DMS 273 (cell line): ENCODE data around the gene LECT2.

Source experiments
- DNase-seq: peaks from one replicate; lab custom pipeline; 2025; ENCODE audit not compliant: unreplicated experiment; lab: John Stamatoyannopoulos, UW

LECT2 gene

DNA sequence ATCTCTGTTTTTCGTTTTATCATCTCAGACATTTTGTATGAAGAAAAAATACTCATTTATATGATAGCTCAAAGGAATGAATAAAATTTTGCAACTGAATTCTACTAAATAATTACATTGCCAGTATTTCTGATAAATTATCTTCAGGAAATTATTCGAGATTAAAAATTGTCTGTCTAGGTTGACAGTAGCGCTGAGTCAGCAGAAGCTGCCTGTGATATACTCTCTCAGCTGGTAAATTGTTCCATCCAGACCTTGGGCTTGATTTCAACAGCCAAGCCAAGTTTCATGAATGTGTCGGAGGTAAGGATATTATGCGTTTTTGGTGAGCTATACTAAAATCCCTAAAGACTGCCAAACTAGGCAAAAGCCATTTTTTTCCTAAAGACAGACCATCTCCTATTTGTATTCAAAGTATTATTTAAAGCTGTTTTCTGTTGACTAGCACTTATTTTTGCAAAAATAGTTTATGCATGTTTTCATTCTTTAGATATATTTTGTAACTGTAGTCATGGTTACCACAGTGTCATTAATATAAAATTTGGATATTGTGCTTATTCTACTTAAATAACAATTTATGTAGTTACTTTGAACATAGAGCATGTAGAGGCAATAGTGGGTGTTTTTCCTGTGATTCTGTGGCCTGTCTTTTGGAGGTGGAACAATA, 17.4 kb downstream of the LECT2 start:
- no peak for DNase-seq

DNA sequence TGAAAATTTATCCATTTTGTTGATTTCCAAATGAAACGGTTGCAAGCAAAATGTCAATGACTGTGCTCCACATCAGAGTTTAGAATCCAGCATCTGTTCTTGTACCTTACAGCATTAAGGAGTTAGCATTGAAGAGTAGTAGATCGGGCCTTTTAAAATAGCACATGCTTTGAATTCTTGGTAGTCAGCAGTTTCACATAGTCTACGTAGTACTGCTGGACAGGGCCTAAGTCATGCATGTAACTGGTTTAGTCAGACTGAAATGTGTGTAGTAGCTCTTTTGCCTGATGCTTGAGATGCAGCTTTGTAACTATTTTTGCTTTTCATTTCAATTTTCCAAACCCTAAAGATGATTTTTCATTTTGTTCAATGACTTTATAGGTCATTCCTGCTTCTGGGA, 19.8 kb downstream of the LECT2 start:
- DNase-seq, result no peak

DNA sequence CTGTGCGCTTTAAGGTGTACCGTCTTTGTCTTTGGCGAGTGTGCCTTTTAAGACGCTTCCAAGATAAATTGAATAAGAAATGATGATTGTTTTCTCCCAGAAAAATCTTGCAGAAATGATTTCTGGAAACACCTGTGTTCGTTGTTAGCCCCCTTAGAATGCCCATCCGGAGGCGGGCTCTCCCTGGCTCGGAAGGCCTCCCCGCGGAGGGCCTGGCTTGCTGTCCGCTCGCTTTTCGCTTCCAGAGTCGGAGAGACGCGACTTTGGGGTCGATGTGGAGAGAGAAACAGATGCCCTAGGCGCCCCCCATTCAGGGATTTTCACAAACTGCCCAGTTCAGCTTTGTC, 23.9 kb downstream of the LECT2 start:
- DNase-seq, result no peak

DNA sequence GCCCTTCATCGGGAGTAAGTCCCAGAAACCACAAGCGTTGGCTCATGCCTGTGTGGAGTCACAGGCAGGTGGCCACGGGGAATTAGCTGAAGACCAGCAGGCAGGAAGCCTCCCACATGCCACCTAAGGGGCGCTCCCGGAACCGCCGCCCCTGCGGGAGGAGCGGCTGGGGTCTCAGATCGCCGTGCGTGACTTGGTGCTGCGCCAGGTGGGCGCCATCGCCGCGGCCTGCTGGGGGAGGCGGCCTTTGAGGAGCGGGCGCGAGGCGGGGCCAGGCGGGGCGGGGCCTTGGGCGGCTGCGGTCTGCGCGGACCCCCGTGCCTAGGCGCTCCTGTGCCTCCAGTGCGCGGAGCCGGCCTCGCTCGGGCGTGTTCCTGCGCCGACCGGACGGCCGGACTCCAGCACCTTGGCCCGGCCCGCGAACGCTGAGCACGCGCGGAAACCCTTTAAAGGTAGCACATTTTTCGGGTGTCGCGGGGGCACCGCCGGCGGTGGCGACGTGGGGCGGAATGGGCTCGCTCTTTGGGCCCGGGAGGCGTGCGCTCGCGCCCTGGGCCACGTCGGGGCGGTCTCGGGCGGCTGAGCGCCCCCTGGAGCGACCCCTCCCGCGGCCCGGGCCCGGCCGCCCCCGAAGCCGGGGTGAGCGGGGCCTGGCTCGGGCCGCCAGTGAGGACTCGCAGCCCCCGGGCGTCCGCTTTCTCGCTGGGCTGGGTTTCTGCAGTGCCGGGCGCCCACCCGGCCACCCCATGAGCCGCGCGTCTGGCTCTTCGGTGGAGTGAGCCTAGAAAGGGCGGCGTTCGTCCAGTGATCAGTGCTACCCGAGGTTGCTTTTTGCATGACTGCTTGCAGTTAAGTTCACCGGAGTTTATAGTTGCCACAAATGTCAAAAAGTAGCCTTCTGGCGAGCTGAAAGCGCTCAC, 24.5 kb downstream of the LECT2 start:
- peak; percentile 86 for DNase-seq

DNA sequence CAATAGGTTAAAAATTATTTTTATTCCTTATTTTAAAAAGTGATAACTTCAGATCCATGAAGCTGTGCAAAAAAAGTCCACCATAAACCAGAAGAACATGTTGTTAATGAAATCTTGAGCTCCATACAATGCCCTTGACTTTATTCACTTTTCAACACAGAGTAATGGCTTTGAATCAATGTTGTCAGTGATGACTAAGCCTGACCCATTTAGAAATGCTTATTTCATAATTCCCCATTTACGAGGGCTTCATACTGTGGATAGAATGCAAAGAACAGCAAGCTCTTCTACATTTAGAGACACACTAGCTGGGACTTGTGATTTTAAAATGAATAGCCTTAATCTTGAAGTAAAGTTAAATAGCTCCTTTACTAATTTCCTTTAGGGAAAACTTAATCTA, 33.4 kb downstream of the LECT2 start:
- DNase-seq, result no peak

DNA sequence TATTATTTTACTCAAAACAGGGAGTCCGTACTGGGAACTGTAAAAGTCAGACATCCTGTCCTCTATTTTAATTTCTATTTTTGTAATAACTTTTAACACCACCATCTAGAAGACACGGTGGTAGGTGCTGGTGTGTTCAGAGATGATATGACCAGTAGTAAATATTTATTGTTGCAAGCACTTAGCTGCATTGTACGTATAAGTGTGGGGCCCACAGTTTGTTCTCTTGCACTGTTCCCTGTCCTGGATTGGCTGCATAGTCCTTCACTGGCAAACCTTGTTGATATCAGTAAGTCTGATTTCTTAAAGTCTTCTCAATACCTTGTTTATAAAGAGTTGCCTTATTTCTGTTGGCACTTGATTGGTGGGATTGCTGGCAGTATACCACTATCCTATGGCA, 34.6 kb downstream of the LECT2 start:
- no peak for DNase-seq

DNA sequence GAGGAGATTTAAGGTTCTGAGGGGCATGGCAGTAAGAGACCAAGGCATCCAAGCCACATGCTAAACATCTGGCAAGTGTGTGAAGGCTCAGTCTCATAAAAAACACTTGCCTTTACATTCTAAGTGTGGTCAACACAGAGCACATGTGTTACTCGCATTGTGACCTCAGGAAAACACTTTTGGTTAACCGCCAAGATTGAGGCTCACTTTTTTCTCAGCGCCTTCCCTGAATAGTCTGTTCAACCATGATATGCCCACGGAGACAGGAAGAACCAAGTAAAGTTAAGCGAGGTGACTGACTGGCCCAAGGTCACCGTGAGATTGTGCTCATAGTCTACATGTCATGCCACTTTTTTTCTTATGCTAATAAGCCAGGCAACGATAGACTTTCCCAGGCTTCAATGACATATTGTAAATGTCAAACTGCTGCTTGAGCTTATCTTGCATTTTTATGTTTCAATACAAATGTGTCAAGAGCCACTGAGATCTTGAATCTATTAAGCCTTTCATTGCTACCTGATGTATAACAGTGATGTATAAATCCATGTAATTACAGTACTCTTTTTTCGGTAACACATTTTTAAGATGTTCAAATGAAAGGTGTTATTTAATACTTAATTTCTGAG, 38.0 kb downstream of the LECT2 start:
- no peak for DNase-seq

DNA sequence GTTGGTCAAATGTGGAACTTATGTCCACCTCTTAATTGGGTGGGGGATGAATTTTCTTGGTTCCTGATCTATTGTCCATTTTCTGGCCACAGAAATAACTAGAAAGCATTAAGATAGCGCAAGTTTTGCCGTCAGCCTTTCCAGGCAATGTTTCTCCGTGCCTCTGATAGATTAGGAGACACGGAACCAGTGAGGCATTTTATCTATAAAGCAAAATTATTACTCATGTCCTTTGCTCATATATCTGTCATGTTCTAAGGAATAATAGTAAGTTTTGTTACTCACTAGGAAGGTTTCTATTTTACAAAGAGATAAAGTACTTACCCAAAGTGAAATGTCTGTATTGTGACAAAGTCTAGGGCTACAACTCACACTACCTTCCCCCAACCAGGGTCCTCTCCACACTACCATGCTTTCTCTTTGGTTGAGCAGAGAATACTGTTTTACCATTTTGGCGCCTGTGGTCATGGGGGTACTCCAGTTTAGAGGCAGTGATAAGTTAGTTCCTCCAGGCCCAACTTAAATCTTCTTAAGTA, 39.2 kb downstream of the LECT2 start:
- no peak for DNase-seq

DNA sequence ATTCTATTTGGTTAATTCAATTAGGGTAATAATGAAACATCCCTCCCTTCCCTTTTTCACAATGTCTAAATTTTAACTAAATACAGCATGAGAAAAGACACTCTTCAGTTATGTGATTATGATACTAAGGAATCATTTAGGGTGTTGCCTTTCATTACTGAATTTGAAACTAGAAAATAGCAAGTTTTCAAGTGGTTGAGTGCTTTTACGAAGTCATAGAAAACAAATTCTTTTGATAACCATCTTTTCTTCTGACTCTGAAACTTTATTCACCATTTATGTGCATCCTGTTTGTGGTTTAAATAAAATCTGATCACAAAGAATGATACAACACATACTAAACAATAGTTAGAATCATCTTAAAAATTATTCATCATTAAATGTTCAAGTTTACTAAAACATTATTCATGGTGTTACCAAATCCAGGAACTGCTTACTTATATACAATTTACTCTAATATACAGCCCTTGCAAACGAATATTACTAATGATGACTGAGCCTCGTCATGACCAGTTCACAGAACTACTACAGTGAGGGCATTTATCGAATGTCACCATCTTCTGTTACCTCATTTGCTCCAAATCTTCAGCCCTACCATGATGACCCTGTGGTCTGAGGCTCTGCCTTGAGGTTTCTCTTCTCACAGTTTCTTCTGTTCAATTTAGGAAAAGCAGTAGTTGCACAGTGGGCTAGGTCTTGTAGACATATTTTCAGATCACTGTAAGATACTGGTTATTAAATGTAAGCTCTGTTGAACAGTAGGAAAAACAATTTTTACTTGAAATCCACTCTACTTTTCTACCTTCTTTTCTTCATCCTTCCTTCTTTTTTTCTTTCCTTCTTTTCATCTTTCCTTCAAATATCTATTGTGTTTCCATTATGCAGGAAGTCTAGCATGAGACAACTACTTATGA, 40.8 kb downstream of the LECT2 start:
- DNase-seq, result no peak

DNA sequence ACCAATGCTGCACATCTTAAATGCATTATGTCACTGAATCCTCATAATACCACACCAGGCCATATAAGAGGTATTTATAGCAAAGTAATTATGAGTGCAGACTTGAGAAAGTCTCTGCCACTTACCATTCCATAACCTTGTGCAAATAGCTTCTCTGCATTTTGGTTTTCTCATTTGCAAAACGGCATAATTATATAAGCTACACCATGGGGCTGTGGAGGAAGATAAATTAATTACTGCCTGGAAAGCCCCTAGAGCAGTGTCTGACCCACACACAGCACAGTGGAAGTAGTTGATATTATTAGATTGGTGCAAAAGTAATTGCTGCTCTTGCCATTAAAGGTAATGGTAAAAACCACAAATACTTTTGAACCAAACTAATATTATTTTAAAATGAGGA, 49.6 kb downstream of the LECT2 start:
- no peak for DNase-seq

DNA sequence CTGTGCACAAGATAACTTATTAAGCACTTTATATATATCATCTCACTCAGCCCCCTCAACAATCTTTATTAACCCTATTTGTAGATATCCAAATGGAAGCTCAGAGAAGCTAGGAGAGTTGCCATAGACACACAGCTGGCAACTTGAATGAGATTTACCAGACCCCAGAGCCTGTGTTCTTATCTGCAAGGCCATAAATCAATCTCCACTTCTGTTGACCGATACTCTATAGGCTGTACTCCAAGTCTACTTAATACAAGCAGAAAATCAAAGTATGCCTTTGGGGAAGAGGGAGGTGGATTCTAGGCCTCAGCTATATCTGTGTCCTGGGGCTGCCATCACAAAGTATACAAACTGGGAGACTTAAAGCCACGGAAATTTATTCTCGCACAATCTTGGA, 53.1 kb downstream of the LECT2 start:
- DNase-seq, result no peak

DNA sequence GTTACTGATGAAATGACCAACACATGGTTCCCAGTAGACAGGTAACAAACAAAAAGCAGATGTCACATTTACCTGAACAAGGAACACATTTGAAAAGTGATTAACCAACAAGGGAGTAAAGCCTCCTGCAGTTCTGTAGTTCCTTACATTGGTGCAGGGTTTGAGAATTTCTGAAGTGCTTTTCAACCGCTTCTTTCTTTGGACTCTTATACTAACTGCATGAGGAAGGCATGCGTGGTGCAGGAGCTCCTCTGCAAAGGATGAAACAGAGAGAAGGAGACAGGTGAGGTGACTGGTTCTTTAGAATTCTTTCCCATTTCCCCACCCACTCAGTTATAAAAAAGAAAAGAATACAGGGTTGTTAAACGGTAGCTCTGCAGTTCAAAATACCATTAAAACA, 54.5 kb downstream of the LECT2 start:
- DNase-seq, result no peak

DNA sequence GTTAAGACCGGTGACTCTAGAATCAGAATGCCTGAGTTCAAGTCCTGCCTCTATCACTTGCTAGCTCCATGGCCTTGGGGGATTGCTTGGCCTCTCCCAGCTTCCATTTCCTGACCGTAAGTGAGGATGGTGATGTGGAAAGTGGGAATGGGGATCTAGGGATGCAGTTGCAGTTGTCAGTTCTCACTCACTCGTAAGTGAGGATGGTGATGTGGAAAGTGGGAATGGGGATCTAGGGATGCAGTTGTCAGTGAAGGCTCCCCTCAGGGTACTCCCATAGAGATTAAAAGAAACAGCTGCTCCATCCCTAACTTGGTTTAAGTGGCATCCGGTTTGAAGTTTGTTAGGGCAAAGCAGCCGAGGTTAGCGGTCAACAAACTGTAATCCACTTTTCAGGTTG, 56.1 kb downstream of the LECT2 start:
- DNase-seq, result no peak
